GM18507 (cell line): ENCODE results near the gene SSH3.

Experiments used
- DNase-seq: peaks from one replicate; pipeline ENCODE4 v3.0.0; 2011; ENCODE audit warnings: low read depth; ENCODE audit not compliant: insufficient read length; ENCODE audit errors: extremely low spot score
- FAIRE-seq: peaks from 2 replicates; lab custom pipeline; 2011; peaks lifted over from hg19 to GRCh38; lab: Jason Lieb, UNC

The SSH3 gene

GRCh38 chr11:67289226-67289650 is 14.1 kb upstream of the SSH3 start, which contains the start of gene ANKRD13D:
TSS of gene ANKRD13D (plus strand) at chr11:67289303. CDS start at chr11:67289461, 158 bp downstream.
- FAIRE-seq (no peak), DNase-seq (no peak)

- DNase-seq (no peak), FAIRE-seq (no peak)
Observed at GRCh38 chr11:67289651-67290479, 13.5 kb upstream of the SSH3 start.

- DNase-seq (no peak), FAIRE-seq (no peak)
Observed at GRCh38 chr11:67290801-67291200, 12.5 kb upstream of the SSH3 start.

- FAIRE-seq: no peak
- no peak for DNase-seq
Observed at GRCh38 chr11:67291481-67292381, 11.6 kb upstream of the SSH3 start.

GRCh38 chr11:67292671-67293070 is 10.7 kb upstream of the SSH3 start:
- DNase-seq: no peak
- FAIRE-seq: no peak

GRCh38 chr11:67293090-67293489 is 10.2 kb upstream of the SSH3 start:
- no peak for DNase-seq
- no peak for FAIRE-seq

GRCh38 chr11:67295846-67296245 is 7.5 kb upstream of the SSH3 start:
- no peak for FAIRE-seq
- DNase-seq: no peak

- no peak for DNase-seq
- no peak for FAIRE-seq
Observed at GRCh38 chr11:67298786-67299185, 4.5 kb upstream of the SSH3 start.

GRCh38 chr11:67299471-67300191 is 3.7 kb upstream of the SSH3 start:
- no peak for FAIRE-seq

GRCh38 chr11:67300256-67300755 is 3.0 kb upstream of the SSH3 start:
- FAIRE-seq (no peak), DNase-seq (no peak)

More at GRCh38 chr11:67299471-67300191, 3.7 kb upstream of the SSH3 start:
- no peak for DNase-seq

GRCh38 chr11:67300756-67301312 is 2.5 kb upstream of the SSH3 start:
- DNase-seq (no peak), FAIRE-seq (no peak)

GRCh38 chr11:67301313-67301921 is 1.9 kb upstream of the SSH3 start:
- FAIRE-seq (no peak), DNase-seq (no peak)

- no peak for FAIRE-seq
Observed at GRCh38 chr11:67301951-67302516, 1.3 kb upstream of the SSH3 start.

GRCh38 chr11:67302571-67303131 is 679 bp upstream of the SSH3 start:
- FAIRE-seq (no peak), DNase-seq (no peak)

More at GRCh38 chr11:67301951-67302516, 1.3 kb upstream of the SSH3 start:
- DNase-seq: no peak

- FAIRE-seq (no peak), DNase-seq (no peak)
Observed at GRCh38 chr11:67303835-67304411, 593 bp downstream of the SSH3 start.

- DNase-seq (no peak), FAIRE-seq (no peak)
Observed at GRCh38 chr11:67304511-67305113, 1.3 kb downstream of the SSH3 start.

GRCh38 chr11:67306769-67307544 is 3.6 kb downstream of the SSH3 start:
- DNase-seq (no peak), FAIRE-seq (no peak)
